GM20000 (cell line): ENCODE measurements around the gene CSRP1.
A peak's percentile ranks its signal among the peaks of the same experiment; 100 is the strongest.
"Not testable (repeated sequence)": the region's sequence is repeated elsewhere in the genome, so short reads cannot be mapped to it uniquely, and the experiment has no call there.

Source experiments
- DNase-seq: peaks from one replicate; pipeline ENCODE4 v3.0.0; 2012; ENCODE audit warnings: low spot score
- CTCF ChIP-seq: IDR thresholded peaks from 2 replicates; pipeline ENCODE4 v1.5.1; 2012; ENCODE audit warnings: mild to moderate bottlenecking, control low read depth; ENCODE audit errors: extremely low read depth, missing control alignments

CSRP1 gene

DNA sequence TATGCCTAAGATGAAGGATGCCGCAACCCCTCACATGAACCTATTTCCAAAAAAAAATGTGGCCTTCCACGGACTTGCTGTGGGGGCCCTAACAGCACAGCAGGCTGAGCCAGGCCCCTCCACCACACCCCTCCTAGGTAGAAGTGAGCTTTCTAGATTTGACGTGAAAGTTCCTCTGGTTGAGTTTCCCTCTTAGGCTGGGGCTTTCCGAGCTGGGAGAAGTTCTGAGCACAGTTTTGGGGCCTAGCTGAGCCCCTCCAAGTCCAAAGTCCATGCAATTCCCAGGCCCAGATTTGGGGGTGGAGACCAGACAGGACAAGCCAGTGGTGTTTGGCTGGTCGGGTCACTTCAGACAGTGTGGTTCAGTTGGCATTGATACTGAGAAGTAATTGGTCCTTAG, 24.2 kb downstream of the CSRP1 start:
- TF ChIP-seq CTCF: no peak
- DNase-seq: peak; percentile 72

- TF ChIP-seq CTCF: peak; percentile 75
Observed at GRCh38 chr1:201481761-201482493, 25.0 kb downstream of the CSRP1 start.

DNA sequence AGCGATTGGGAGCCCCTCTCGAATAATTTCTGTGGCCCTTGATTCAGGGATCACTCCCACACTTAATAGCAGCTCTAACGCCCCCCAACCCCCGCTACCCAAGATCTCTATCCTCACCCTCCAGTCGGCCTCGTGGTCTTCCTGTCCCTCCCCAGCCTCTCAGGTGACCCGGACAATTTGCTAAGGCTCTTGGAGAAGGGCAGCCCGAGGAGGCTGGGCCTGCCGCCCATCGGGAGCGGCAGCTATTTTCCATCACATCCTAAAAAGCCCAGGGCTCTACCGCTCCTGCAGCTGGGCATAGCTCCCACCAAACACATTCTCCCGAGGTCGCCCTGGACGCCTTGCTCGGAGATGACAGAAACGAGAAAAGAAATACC, 25.9 kb downstream of the CSRP1 start:
- DNase-seq: no peak
- TF ChIP-seq CTCF: no peak

More at GRCh38 chr1:201481761-201482493, 25.0 kb downstream of the CSRP1 start:
- peak; percentile 88 for DNase-seq

- DNase-seq: peak; percentile 80
- no peak for TF ChIP-seq CTCF
Observed at GRCh38 chr1:201480231-201481003, 26.5 kb downstream of the CSRP1 start.

DNA sequence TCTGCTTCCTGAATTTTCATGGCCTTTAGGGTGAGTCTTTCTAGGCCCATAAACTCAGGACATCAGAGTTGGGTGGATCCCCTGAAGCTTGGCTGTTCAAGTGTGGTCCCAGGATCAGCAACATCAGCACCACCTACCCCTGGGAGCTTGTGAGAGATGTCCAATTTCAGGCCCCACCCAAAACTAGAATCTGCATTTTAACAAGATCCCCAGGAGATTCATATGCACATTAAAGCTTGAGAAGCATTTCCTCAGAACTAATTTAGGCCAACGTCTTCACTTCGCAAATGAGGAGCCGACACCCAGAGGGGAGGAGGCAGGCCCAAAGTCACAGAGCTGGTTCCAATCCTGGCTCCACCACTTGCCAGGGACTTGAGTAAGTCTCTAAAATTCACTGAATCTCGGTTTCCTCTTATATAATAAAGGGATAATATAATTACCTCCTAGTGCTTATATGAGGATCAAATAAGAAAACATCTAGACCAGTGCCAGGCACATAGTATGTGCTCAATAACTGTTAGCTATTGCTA, 27.7 kb downstream of the CSRP1 start:
- DNase-seq: no peak
- no peak for TF ChIP-seq CTCF

GRCh38 chr1:201478666-201479065, 28.3 kb downstream of the CSRP1 start:
- DNase-seq: not testable (repeated sequence)

DNA sequence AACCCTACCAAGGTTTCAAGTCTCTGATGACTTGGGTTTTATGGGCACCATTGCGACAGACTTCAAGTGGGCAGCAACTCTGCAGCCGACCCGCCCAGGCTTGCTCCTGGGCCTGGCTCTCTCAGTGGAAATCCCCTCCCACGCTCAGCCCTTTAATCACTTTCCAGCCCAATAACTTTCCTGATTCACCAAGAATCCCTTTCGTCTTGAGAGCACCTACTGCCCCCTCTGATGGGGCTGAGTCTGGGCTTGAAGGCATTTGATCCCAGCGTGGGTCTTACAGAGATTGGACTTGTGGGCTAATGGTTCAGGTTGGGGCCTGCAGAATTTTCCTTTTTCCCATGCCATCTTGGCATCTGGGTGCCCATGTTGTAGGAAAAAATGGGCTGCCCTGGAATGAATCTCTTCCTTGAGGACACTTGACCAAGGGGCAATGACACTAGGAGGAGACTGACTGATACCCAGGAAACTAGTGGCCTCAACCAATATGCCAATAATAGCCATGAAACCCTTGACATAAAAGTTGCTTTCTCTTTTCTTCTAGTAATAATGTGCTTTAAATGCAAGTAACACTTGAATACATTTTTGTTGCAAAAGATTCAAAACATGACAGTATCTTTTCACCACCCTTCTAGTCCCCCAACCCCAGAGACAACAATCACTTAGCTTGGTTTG, 30.1 kb downstream of the CSRP1 start:
- peak; percentile 48 for DNase-seq

More for the DNA sequence above, 30.1 kb downstream of the CSRP1 start:
- TF ChIP-seq CTCF: no peak
